Thymus (tissue), 11 donors: Measurements from ENCODE around the gene TGIF2. TPM values are rescaled to one million over a fixed set of nuclear protein-coding genes. Genes with fewer than 3 reads are reported as not detected.
A peak's percentile ranks its signal among the peaks of the same experiment; 100 is the strongest.

ENCODE experiments used
- DNase-seq, 9 donors: peaks; one replicate each; pipeline ENCODE4 v3.0.0-alpha.2; 2013; ENCODE audit warnings: low spot score in 9 of 9, low read depth in 6 of 9, missing footprints in 1 of 9
- H3K27ac ChIP-seq, 2 donors: one replicate each; pipeline ENCODE4 v1.5.1; 2013; ENCODE audit warnings: control low read depth in 1 of 2, low read depth in 1 of 2, low read length in 1 of 2, mild to moderate bottlenecking in 1 of 2, moderate library complexity in 1 of 2
- H3K27me3 ChIP-seq, 2 donors: one replicate each; pipeline ENCODE4 v1.5.1; 2013; ENCODE audit warnings: low read length in 1 of 2; ENCODE audit not compliant: control insufficient read depth in 2 of 2, insufficient read depth in 1 of 2
- H3K36me3 ChIP-seq, 2 donors: one replicate each; pipeline ENCODE4 v1.5.1; 2013; ENCODE audit warnings: low read length in 1 of 2, mild to moderate bottlenecking in 1 of 2, moderate library complexity in 1 of 2; ENCODE audit not compliant: control insufficient read depth in 2 of 2, insufficient read depth in 2 of 2
- H3K4me1 ChIP-seq, 2 donors: one replicate each; pipeline ENCODE4 v1.5.1; 2013; ENCODE audit warnings: low read length in 2 of 2; ENCODE audit not compliant: control insufficient read depth in 2 of 2, insufficient read depth in 2 of 2
- H3K4me3 ChIP-seq, 2 donors: one replicate each; pipeline ENCODE4 v1.5.1; 2013; ENCODE audit warnings: low read length in 2 of 2, control low read depth in 1 of 2, mild to moderate bottlenecking in 1 of 2
- H3K9me3 ChIP-seq, 2 donors: one replicate each; pipeline ENCODE4 v1.5.1; 2013; ENCODE audit warnings: low read length in 1 of 2, mild to moderate bottlenecking in 1 of 2; ENCODE audit not compliant: control insufficient read depth in 2 of 2, insufficient read depth in 1 of 2
- WGBS: extraction: QIAGEN DNeasy Blood & Tissue Kit; methylation state at CpG from one replicate; pipeline ENCODE4 v1.1.7; 2013; 5-methylcytosine and 5-hydroxymethylcytosine counted together
- polyA plus RNA-seq: library from polyadenylated mRNA; stranded (reverse); fragments of 200-250 nt; gene quantifications from one replicate; pipeline ENCODE4 v1.2.3, GENCODE V29; 2013
- total RNA-seq: library from RNA; stranded (reverse); fragments of 120-200 nt; gene quantifications from one replicate; pipeline ENCODE4 v1.2.4, GENCODE V29; 2013
- donor health status: healthy.

TGIF2 gene
- total and polyA plus RNA-seq, 2 donors, result 14.2 to 17.9 TPM

GRCh38 chr20:36532822-36533221, 40.6 kb upstream of the TGIF2 start:
- H3K4me1 ChIP-seq, result no peaks in the 10 kb centered on the region
- no peak for DNase-seq
- no peak overlapping the region for H3K4me3 ChIP-seq
- H3K27ac ChIP-seq, result no peak overlapping the region
- H3K36me3 ChIP-seq, result peaks cover 0 to under 1% of the 10 kb centered on the region in 2 donors
- 97% methylated on average over 3 of the region's 3 CpGs for WGBS
- H3K27me3 ChIP-seq, result no peaks in the 10 kb centered on the region
- H3K9me3 ChIP-seq, result no peaks in the 10 kb centered on the region

GRCh38 chr20:36538026-36538722, 35.2 kb upstream of the TGIF2 start:
- no peak overlapping the region for H3K4me3 ChIP-seq
- H3K4me1 ChIP-seq, result peaks cover 2 to 4% of the 10 kb centered on the region in 2 donors
- H3K27ac ChIP-seq, result no peak overlapping the region
- 98% methylated on average over 11 of the region's 11 CpGs for WGBS
- H3K36me3 ChIP-seq, result no peaks in the 10 kb centered on the region
- no peaks in the 10 kb centered on the region for H3K9me3 ChIP-seq
- peaks cover 0 to 20% of the 10 kb centered on the region in 2 donors for H3K27me3 ChIP-seq
- DNase-seq, result no peak

- H3K9me3 ChIP-seq, result no peaks in the 10 kb centered on the region
- no peak overlapping the region for H3K4me3 ChIP-seq
- peaks cover 0 to 20% of the 10 kb centered on the region in 2 donors for H3K27me3 ChIP-seq
- no peaks in the 10 kb centered on the region for H3K36me3 ChIP-seq
- H3K4me1 ChIP-seq, result peaks cover 2 to 4% of the 10 kb centered on the region in 2 donors
- no peak overlapping the region for H3K27ac ChIP-seq
- WGBS, result 76% methylated on average over 41 of the region's 41 CpGs
- no peak for DNase-seq
Measured at GRCh38 chr20:36540551-36541211, 32.7 kb upstream of the TGIF2 start.

- WGBS, result 20% methylated on average over 41 of the region's 41 CpGs
- peak within 1 kb of the TSS; percentile 10 to 30 for H3K4me3 ChIP-seq
- H3K27ac ChIP-seq, result peak within 1 kb of the TSS in 1 of 2 donors; percentile 36
- H3K4me1 ChIP-seq, result peaks cover 2 to 4% of the 10 kb centered on the region in 2 donors
- H3K36me3 ChIP-seq, result no peaks in the 10 kb centered on the region
- H3K9me3 ChIP-seq, result no peaks in the 10 kb centered on the region
- no peak for DNase-seq
- peaks cover 0 to 20% of the 10 kb centered on the region in 2 donors for H3K27me3 ChIP-seq
Measured at GRCh38 chr20:36541227-36541767, 32.1 kb upstream of the TGIF2 start, which contains the start of gene MYL9. TSS of gene MYL9 (plus strand) at chr20:36541519. CDS start at chr20:36544885, 3,366 bp downstream.

GRCh38 chr20:36541768-36542488, 31.5 kb upstream of the TGIF2 start:
- Histone ChIP-seq H3K9me3 (no peaks in the 10 kb centered on the region), H3K27me3 (peaks cover 0 to 20% of the 10 kb centered on the region in 2 donors), H3K4me1 (peaks cover 2 to 4% of the 10 kb centered on the region in 2 donors), H3K27ac (peak overlapping the region in 1 of 2 donors; percentile 36), H3K36me3 (no peaks in the 10 kb centered on the region), H3K4me3 (peak overlapping the region; percentile 10 to 30)
- WGBS, result 83% methylated on average over 14 of the region's 14 CpGs
- DNase-seq, result no peak

GRCh38 chr20:36542516-36543183, 30.7 kb upstream of the TGIF2 start:
- 97% methylated on average over 10 of the region's 10 CpGs for WGBS
- Histone ChIP-seq H3K27ac (no peak overlapping the region), H3K36me3 (no peaks in the 10 kb centered on the region), H3K9me3 (no peaks in the 10 kb centered on the region), H3K4me1 (peaks cover 2 to 4% of the 10 kb centered on the region in 2 donors), H3K4me3 (no peak overlapping the region), H3K27me3 (peaks cover 0 to 20% of the 10 kb centered on the region in 2 donors)
- DNase-seq, result no peak

- Histone ChIP-seq H3K4me3 (no peak overlapping the region), H3K9me3 (no peaks in the 10 kb centered on the region), H3K4me1 (peaks cover 2 to 4% of the 10 kb centered on the region in 2 donors), H3K36me3 (no peaks in the 10 kb centered on the region), H3K27ac (no peak overlapping the region), H3K27me3 (peaks cover 0 to 20% of the 10 kb centered on the region in 2 donors)
- 96% methylated on average over 14 of the region's 14 CpGs for WGBS
- no peak for DNase-seq
Measured at GRCh38 chr20:36543184-36544133, 29.9 kb upstream of the TGIF2 start.
